K562 (cell line): ENCODE data around the gene HSD11B1L. TPM values are rescaled to one million over a fixed set of nuclear protein-coding genes. Genes with fewer than 3 reads are reported as not detected.

ENCODE experiments used
- AFF4 ChIP-seq: sonication (generic); formaldehyde crosslinking; IDR thresholded peaks from 2 replicates; pipeline ENCODE4 v1.8.0; 2023; ENCODE audit warnings: mild to moderate bottlenecking, missing genetic modification reagents
- ASH1L ChIP-seq: fragments of 450-650 bp; IDR thresholded peaks from 2 replicates; pipeline ENCODE4 v1.6.1; 2018; ENCODE audit warnings: borderline replicate concordance, mild to moderate bottlenecking, low read depth; ENCODE audit not compliant: partially characterized antibody
- CBX1 ChIP-seq: sonication (generic); IDR thresholded peaks from 2 replicates; pipeline ENCODE4 v1.6.1; 2016; ENCODE audit warnings: antibody characterized with exemption, low read depth, mild to moderate bottlenecking
- CHD1 ChIP-seq: fragments of 200-600 bp; sonication (generic); IDR thresholded peaks from one replicate; pipeline ENCODE4 v1.6.1; 2012; ENCODE audit warnings: mild to moderate bottlenecking, moderate library complexity, low read length, inconsistent platforms
- CREB5 ChIP-seq: fragments of 250-450 bp; sonication (Bioruptor Pico); IDR thresholded peaks from 2 replicates; pipeline ENCODE4 v1.5.0; 2020; ENCODE audit warnings: mild to moderate bottlenecking
- GATAD2A ChIP-seq: fragments of 450-650 bp; IDR thresholded peaks from 2 replicates; pipeline ENCODE4 v1.6.1; 2017
- HNRNPL ChIP-seq: fragments of 200-400 bp; formaldehyde crosslinking; IDR thresholded peaks from 2 replicates; pipeline ENCODE4 v1.6.1; 2017; ENCODE audit warnings: low read depth, mild to moderate bottlenecking, low read length
- HNRNPLL ChIP-seq: fragments of 200-400 bp; formaldehyde crosslinking; IDR thresholded peaks from 2 replicates; pipeline ENCODE4 v1.6.1; 2017; ENCODE audit warnings: low read length, low read depth, mild to moderate bottlenecking; ENCODE audit not compliant: poor library complexity, severe bottlenecking
- KLF1 ChIP-seq: fragments of 450-650 bp; IDR thresholded peaks from 2 replicates; pipeline ENCODE4 v1.6.1; 2016; ENCODE audit warnings: missing genetic modification characterization, missing compliant biosample characterization
- KLF13 ChIP-seq: fragments of 450-650 bp; IDR thresholded peaks from 2 replicates; pipeline ENCODE4 v1.6.1; 2016; ENCODE audit warnings: missing genetic modification characterization, low read depth, mild to moderate bottlenecking, missing compliant biosample characterization, moderate library complexity, borderline replicate concordance
- MYBL2 ChIP-seq, 2 experiments: fragments of 450-650 bp in 1 of 2; sonication (generic) in 1 of 2; formaldehyde crosslinking in 1 of 2; IDR thresholded peaks; 2 replicates each; pipeline versions ENCODE4 v1.6.1 to v1.8.1; 2017 to 2022; ENCODE audit warnings: borderline replicate concordance in 1 of 2, inconsistent platforms in 1 of 2, low read depth in 1 of 2, mild to moderate bottlenecking in 1 of 2, missing genetic modification reagents in 1 of 2, moderate library complexity in 1 of 2
- RBM17 ChIP-seq: fragments of 200-400 bp; formaldehyde crosslinking; IDR thresholded peaks from 2 replicates; pipeline ENCODE4 v1.6.1; 2017; ENCODE audit warnings: low read depth, mild to moderate bottlenecking, low read length, borderline replicate concordance
- RBM22 ChIP-seq: fragments of 200-400 bp; formaldehyde crosslinking; IDR thresholded peaks from 2 replicates; pipeline ENCODE4 v1.6.1; 2018; ENCODE audit warnings: low read length, low read depth; ENCODE audit not compliant: poor library complexity, severe bottlenecking
- RBM34 ChIP-seq: fragments of 200-400 bp; formaldehyde crosslinking; IDR thresholded peaks from 2 replicates; pipeline ENCODE4 v1.6.1; 2018; ENCODE audit warnings: low read length, borderline replicate concordance; ENCODE audit not compliant: insufficient read depth
- RUNX1 ChIP-seq: sonication (generic); IDR thresholded peaks from 2 replicates; pipeline ENCODE4 v1.6.1; 2016; ENCODE audit warnings: antibody characterized with exemption, low read depth
- SIN3A ChIP-seq, 2 experiments: fragments of 150-350 bp in 1 of 2; IDR thresholded peaks; 2 replicates each; pipeline ENCODE4 v1.6.1; 2011 to 2016; ENCODE audit warnings: borderline replicate concordance in 2 of 2, low read depth in 2 of 2, low read length in 2 of 2, mild to moderate bottlenecking in 2 of 2, moderate library complexity in 2 of 2; ENCODE audit not compliant: control insufficient read depth in 1 of 2
- SMAD4 ChIP-seq: fragments of 250-450 bp; sonication (Bioruptor Pico); conservative IDR thresholded peaks from 2 replicates; pipeline ENCODE4 v1.8.0; 2021; ENCODE audit warnings: inconsistent platforms, mild to moderate bottlenecking, moderate library complexity
- TAF7 ChIP-seq: fragments of 450-650 bp; IDR thresholded peaks from 2 replicates; pipeline ENCODE4 v1.6.1; 2016; ENCODE audit warnings: missing genetic modification characterization, missing compliant biosample characterization
- ZNF398 ChIP-seq: fragments of 250-450 bp; sonication (Bioruptor Pico); IDR thresholded peaks from 2 replicates; pipeline ENCODE4 v1.8.0; 2021; ENCODE audit warnings: moderate library complexity, mild to moderate bottlenecking, inconsistent platforms
- ZNF76 ChIP-seq: fragments of 250-450 bp; sonication (Bioruptor Pico); IDR thresholded peaks from 2 replicates; pipeline ENCODE4 v1.4.0; 2020; ENCODE audit warnings: mild to moderate bottlenecking, moderate library complexity, borderline replicate concordance
- polyA plus RNA-seq, 8 experiments: library from polyadenylated mRNA; depleted of rRNA in 4 of 8; stranded (reverse) in 5 of 8; unstranded in 3 of 8; fragments of >200 nt; fragmentation: Nextera tagmentation in 2 of 8; fragmentation: Illumina TruSeq in 1 of 8; extraction: Ambion mirVana in 2 of 8; extraction: Trizol in 1 of 8; gene quantifications; 2 replicates each; pipeline versions ENCODE4 v1.2.1 to v1.2.3, GENCODE V29; 2011 to 2014; ENCODE audit warnings: inconsistent platforms in 1 of 8, missing spikeins in 1 of 8
- total RNA-seq, 7 experiments: library from RNA; depleted of rRNA in 6 of 7; stranded (reverse); fragments of >200 nt in 6 of 7; fragmentation: Illumina TruSeq in 2 of 7; extraction: Trizol in 2 of 7; gene quantifications; 2 replicates each; pipeline versions ENCODE4 v1.2.1 to v1.2.3, GENCODE V29; 2011 to 2021; ENCODE audit warnings: low replicate concordance in 1 of 7

The HSD11B1L gene
- total and polyA plus RNA-seq, 9 of the 15 experiments (the other 6 are each of a cell fraction or from before 2014, with no cell fraction given): 0.31 to 7.7 (median 2.3) TPM

GRCh38 chr19:5718579-5719273 lies 37.9 kb downstream of the HSD11B1L start (continued):
- TF ChIP-seq CHD1: peak; percentile 4
- no peak; the same call in 1 of the 2 replicates for TF ChIP-seq SMAD4
- peak; percentile 26; the same call in 1 of the 2 replicates for TF ChIP-seq TAF7 (tag)
- peak in 1 of 2 experiments; percentile 23; a peak in 1 of 4 replicates for TF ChIP-seq SIN3A (IDR thresholded peaks at IDR 0.05; ENCODE audit: borderline replicate concordance in 2 of 2, control insufficient read depth in 1 of 2, low read depth in 2 of 2, low read length in 2 of 2)
- TF ChIP-seq GATAD2A: no peak
- TF ChIP-seq RBM17: no peak
- no peak for TF ChIP-seq ZNF76
- no peak for TF ChIP-seq RUNX1
- TF ChIP-seq MYBL2 (IDR thresholded peaks at IDR 0.05; ENCODE audit: low read depth): no peak
- no peak for TF ChIP-seq MYBL2 (CRISPR knock-in tag; IDR thresholded peaks at IDR 0.05; ENCODE audit: borderline replicate concordance)
- no peak for TF ChIP-seq ASH1L
- no peak for TF ChIP-seq RBM34
- TF ChIP-seq KLF1 (tag): no peak
- no peak for TF ChIP-seq HNRNPL
- TF ChIP-seq HNRNPLL: peak; percentile 63
- peak; percentile 79; the same call in 1 of the 2 replicates for TF ChIP-seq AFF4
- no peak for TF ChIP-seq CREB5 (CRISPR knock-in tag)
- no peak for TF ChIP-seq CBX1
- TF ChIP-seq ZNF398 (CRISPR knock-in tag): no peak
- no peak for TF ChIP-seq KLF13 (tag)
- no peak for TF ChIP-seq RBM22
